Measurements from ENCODE around the gene LRRC52.

- TF ChIP-seq FOXP2 (optimal IDR thresholded peaks at IDR 0.05; ENCODE audit: borderline replicate concordance, extremely low read depth, extremely low read length, insufficient read depth) (peak; percentile 26), TAF1 (IDR thresholded peaks at IDR 0.05; ENCODE audit: borderline replicate concordance, insufficient read depth, low read length) (no peak)
Observed at GRCh38 chr1:165539306-165539705, 4.5 kb upstream of the LRRC52 start.
